OCI-M2 (cell line): ENCODE results near the gene PIEZO2.
"Not testable (repeated sequence)": the region's sequence is repeated elsewhere in the genome, so short reads cannot be mapped to it uniquely, and the experiment has no call there.

Source experiments
- DNase-seq: peaks from one replicate; lab custom pipeline; 2025; ENCODE audit not compliant: unreplicated experiment; lab: John Stamatoyannopoulos, UW

The PIEZO2 gene

DNA sequence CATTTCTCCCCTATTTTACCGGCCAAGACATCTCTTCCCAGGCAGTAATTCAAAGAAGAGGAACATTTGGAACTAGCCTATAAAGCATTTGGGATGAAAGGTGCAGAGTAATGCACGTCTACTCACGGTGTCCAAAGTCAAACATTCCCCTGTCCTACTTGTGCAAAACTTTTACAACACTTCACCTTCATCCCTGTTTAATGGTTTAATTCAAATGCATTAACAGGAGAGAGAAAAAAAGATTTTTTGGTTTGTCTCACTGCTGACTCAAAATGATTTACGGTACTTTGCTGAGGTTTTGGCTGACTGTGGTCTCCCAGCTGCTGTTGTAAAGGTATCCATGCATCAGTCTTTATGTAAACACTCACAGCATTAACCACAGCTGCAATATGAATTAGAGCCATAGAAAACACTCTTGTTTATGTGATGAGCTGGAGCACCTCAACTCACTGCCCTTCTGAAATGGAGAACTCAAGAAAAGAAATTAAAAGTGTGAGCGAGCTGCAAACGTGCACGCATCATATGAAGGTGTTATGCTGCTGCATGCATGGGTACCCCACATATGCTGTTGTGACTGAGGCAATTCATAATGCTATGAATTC lies 220.5 kb downstream of the PIEZO2 start:
- DNase-seq, result no peak

DNA sequence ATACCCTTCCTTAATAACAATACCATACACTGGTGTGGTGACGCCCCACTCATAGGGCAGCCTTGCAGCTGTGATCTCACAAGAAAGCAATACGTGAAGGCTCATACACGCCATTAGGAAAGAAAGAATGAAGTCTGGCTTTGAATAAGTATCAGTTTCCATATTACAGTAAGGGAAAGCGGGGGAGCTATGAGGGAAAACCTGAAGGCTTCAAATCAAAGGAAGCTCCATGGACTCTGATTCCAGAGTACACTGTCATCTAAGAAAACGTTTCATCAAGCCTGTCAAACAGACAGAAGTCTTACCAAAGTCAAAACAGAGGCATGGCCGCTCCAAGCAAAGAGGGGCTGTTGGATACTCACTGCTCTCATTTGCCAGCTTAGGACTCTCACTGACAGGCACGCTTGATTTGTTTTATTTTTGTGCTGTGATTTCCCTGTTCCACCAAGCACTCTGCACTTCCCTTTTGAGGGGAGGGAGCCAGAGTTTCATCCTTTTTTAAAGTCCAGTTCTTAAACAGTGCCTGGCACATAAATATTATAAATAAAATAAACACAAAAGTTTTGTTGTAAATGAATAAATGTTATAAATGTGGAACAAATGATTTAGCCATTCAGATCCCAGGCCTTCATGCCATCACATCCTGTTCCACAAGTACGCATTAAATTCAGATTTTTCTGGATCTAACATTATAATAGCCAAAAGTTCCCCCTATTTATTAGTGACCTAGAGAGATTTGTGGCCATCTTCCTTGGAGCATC lies 221.2 kb downstream of the PIEZO2 start:
- no peak for DNase-seq

DNA sequence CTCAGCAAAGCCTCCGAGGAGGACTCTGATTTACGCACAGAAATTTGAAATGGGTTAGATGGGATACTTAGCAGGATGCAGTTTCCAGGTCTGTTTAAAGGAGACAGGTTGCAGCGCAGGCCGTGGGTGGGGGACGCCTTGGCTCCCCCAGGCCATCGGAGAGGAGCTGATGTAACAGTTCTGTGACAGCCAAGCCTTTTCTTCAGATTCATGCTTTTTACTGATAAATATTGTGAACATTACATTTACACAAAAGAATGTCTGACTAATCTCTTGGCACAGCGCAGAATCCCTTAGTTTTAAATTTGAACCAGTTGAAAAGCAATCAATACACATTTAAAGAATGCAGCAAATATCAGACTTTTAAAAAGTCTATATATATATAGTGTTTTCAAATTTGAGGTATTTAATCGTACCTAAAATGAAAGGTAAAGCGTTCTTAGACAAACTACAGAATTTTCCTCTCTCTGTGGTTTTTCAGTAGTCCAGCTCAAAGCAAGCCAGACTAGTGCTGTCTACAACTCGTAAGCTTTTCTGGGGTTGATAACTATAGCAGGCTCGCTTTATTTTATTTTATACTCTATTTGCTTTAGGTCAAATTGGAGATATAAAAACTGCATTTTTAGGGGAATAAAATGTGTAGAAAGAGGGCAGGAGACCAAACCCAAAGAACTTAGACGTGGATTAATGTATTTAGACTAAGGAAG lies 221.9 kb downstream of the PIEZO2 start:
- DNase-seq, result no peak

DNA sequence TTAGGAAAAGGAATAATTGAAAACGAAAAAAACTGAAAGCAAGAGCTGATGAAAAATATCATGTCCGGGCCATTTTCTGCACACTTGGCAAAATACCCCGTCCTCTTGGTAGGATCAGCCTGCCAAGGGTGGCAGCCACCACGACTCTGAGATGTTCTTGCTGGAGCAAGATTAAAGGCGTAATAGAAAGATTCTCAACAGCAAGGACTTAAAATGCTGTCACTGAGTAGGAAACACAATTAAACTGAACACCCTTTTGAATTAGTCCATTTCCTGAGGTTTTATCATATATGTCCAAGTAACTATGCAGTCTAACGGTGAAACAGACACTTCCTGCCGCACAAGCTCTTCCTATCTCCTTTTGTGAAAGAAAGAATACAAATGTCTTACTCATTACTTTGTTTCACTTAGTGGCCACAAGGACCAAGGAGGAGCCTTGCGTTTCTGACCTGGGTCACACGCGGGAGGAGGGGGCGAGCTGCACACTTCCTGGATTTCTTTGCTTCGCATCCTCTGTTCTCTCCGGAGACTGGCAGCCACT lies 222.7 kb downstream of the PIEZO2 start:
- DNase-seq, result no peak

DNA sequence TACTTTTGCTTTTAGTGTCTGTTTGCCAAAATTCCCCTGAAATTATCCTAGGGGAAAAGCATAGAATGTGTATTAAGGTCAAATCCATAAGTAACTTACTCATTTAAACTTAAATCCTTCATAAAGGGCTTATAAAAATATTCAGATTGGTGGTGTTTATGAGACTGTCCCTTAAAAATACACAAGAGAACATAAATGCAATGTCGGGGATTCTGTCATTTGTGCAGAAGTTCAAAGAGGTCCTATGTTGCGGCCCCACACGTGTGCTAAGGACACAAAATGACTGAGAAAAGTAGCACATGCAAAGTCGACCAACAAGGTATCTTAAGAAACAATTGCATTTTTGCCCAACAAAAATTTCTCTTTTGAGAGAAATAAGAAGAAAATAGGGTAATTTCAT lies 225.1 kb downstream of the PIEZO2 start:
- no peak for DNase-seq

DNA sequence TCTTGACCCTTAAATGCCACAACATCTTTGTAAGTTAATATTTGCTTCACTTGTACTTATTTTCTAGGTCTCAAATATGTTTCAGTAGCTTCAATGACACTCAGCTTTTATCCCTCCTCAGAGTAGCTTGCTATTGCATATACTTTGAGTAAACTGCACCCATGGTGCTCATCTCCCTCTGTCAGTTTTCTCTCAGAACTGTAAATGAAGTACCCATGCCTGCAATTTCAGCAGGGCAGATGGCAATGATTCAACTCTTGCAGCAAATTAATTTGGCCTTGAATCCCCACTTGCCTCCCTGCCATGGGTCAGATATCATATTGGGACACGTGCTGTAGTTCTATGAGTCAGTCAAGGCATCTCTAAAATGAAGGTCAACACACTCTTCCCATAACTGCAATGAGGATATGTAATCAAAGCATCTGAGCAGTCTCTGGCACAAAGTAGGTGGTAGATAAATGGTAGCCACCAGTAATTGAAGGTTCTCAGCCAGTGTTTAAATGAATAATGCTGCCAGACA lies 225.8 kb downstream of the PIEZO2 start:
- no peak for DNase-seq

DNA sequence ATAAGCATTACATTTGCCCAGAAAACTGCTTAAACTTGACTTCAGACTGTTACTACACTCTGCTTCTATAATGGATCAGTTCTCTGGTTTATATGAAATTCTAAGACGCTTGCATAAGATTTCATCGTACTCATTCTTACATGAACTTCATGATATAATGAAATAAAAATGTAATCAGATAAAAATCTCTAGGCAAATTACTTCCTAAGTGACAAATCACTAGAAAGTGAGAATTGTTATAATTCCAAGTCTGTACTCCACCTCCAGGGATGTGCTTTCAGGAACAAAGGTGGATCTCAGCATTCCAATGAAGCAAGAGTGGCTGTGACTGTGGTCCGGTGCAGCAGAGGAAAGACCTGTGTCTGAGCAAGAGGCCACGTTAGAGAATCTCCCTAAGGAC lies 226.2 kb downstream of the PIEZO2 start:
- no peak for DNase-seq

DNA sequence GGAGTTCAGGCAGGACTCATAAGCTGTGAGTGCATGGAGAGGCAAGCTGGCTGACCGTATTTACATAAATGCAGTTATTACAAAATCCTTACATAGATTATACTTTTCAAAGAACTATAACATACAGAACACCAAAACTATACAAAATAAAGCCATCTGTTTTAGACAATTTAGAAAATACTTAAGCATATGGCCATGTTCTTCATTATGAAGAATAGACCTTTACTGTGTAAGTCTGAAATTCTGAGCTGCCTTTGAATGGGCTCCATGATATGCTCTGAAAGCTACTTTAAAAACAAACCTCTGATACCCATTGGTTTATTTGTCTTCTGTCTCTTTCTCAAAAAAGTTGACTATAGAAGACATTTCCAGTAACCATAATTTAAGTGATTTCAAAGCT lies 226.7 kb downstream of the PIEZO2 start:
- DNase-seq, result not testable (repeated sequence)

DNA sequence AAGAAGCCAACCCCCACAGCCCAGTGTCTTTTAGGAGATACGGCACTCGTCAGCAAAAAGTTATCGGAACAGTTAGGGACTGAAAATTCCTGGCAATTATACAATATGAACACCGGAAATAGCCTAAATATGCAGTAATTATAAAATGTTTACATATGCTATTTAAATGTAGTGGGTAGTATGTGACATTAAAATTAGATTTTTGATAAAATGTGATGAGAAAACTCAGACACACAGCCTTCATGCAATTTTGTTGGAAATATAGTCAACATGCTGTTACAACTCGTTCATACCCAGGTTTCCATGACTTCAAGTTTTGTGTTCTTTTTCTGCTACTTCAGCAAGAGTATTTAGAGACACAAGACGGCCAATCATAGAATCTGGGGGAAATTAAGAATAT lies 229.1 kb downstream of the PIEZO2 start:
- DNase-seq, result not testable (repeated sequence)

DNA sequence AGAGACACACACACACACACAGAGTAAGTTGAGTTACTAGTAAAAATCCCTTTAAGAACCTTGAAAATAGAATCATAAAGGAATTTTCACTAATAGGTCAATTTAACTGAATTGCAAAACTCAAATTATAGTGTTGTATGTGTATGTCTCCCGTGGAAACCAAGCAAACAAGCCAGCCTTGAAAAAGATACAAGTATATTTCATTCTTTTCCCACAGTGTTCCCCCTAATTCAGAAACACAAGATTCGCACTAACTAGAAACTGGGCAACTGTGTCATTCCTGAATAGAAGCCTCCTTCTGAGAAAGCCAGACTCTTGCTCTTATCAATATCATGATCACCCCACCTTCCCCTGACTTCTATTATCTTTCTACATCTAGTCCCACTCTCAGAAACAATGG lies 229.5 kb downstream of the PIEZO2 start:
- DNase-seq, result no peak

DNA sequence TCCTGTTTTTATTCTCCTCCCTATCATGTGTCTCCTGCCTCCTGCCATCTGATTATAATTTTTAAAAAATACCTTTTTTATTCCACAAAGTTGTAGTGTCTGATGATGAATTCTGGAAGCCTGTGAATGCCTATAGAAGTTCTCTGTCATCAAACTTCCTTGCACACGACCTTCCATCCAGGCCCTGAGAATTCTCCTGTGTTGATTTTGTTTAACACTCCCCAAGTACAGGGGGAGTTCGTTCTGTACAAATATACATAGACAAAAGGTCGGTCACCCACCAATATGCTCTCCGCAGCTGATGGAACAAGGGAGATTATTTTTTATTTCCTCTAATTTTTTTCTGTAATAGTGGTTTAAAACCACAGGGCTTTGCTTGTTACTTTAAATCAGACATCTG lies 232.5 kb downstream of the PIEZO2 start:
- no peak for DNase-seq

DNA sequence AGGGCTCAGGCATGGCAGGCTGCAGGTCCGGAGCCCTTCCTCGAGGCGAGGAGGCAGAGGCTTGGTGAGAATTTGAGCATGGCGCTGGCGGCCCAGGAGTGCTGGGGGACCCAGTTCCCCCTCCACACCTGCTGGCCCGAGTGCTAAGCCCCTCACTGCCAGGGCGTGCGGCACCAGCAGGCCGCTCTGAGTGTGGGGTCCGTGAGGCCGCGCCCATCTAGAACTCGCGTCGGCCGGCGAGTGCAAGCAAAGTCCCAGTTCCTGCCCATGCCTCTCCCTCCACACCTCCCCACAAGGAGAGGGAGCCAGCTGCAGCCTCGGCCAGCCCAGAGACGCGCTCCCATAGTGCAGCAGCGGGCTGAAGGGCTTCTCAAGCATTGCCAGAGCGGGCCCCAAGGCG lies 233.0 kb downstream of the PIEZO2 start:
- no peak for DNase-seq

DNA sequence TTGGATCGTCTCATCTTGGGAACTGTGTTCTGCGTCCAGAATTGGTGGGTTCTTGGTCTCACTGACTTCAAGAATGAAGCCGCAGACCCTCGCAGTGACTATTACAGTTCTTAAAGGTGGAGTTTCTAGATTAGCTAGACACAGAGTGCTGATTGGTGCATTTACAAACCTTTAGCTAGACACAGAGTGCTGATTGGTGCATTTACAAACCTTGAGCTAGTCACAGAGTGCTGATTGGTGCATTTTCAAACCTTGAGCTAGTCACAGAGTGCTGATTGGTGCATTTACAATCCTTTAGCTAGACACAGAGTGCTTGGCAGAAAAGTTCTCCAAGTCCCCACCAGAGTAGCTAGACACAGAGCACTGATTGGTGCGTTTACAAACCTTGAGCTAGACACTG lies 233.6 kb downstream of the PIEZO2 start:
- not testable (repeated sequence) for DNase-seq

DNA sequence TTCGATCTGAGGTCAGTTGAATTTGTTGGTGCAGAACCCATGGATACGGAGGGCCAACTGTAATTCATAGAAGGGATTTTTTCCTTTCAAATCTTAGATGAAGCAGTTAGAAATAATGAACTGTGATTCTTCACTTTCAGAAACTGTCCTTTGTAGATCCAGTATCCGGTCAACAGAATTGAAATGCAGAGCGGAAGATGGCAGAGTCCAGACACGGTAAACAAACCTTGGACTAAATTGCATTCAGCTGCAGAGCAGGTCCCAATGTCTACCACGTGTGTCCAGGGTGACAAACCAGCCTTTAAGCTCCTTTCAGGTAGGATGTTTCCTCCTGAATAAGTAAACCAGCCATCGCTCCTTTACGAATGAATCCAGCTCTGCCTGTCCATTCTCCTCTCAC lies 234.8 kb downstream of the PIEZO2 start:
- not testable (repeated sequence) for DNase-seq

DNA sequence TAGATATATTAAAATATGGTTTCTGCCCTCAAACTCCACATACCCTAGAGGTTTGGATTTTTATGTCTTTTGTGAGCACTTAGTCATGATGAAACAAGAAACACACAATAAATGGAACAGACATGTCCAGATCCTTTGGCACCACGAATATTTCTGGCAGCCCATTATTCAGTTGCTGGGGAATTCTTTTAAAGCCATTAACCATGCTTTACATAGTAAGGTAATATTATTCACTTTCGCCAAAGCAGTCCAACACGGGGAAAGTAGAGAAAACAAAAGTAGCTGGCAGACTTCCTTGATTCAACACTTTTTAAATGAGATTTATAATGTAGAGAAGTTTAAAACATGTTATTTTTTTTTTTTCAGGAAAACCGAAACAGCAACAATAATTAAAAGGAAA lies 235.4 kb downstream of the PIEZO2 start:
- DNase-seq, result no peak

DNA sequence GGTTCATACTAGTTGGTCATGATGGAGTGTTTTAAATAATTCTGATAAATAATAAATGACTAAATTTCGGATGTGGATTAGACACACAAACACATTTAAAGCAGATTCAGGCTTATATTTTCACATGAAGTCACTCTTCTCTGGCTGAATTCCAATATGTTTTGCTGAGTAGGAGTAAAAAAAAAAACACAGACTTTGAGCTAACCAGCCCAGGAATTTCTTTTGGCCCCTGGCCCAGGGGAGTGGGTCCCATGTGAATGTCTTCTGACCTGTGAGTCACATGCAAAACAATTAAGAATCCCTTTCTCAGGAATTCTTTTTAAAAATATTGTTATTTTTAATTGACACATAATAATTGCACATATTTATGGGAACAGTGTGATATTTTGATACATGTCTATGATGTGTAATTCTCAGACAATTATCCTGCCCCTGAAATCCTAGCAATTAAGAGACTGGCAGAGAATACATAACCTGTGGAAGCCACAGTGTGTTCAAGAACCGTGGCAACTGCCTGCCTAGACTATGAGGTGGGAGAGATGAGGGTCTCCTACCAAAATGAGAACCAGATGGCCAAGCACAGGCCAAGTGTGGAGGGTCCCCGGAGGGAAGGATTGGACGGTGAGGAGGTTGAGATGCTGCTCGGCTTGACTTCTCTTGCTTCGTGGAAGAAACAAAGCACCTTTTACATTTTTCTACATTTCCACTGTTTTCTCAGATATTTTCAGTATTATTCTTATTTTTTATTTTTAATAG lies 236.4 kb downstream of the PIEZO2 start:
- no peak for DNase-seq

DNA sequence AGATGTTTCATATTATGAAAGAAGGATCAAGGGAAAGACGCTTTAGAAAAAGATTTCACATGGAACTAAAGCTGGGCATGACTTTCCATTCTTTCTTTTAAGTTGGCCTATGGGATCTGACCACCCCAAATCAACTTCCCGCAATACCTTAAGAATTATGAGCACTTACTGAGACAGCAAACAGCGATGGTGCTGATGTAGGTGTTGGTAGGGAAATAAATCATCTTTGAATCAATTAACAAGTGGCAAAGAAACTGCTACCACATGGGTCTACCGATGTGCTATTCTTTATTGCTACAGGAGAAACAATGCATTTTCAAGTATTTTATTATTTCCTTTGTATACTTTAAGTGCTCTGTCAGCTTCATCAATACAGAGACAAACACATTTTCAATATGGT lies 239.6 kb downstream of the PIEZO2 start:
- no peak for DNase-seq

DNA sequence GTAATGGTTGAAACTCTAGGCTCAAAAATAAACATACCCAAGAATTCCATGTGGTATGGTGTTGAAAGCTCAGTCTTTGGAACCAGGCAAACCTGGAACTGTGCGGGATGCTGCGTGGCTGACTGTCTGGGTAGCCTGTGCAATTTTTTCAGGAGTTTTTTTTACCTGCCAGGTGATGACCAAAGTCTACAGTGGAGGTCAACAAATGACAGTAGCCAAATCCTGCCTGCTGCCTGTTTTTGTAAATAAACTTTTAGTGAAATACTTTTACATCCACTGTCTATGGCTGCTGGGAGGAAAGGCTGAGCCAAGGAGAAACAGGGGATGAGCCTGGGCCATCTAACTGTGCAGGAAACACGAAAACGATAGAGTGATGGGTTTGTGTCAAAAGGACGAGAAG lies 240.6 kb downstream of the PIEZO2 start:
- no peak for DNase-seq

DNA sequence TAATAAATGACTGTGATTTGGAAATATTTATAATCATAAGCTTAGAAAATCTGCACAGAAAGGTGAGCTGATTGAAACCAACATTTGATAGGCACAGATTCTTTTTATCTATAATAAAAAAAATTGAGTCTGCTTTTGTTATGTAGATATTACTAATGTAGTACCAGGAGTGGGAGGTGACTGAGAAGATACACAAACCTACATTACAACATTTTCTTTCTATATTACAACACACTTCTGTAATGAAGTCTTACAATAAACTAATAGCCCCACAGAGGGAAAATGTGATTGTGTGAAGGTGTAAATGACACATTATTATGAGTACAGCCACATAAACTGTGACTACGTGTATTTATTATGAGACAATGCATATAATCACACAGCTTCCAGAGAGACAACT lies 241.6 kb downstream of the PIEZO2 start:
- DNase-seq, result no peak

DNA sequence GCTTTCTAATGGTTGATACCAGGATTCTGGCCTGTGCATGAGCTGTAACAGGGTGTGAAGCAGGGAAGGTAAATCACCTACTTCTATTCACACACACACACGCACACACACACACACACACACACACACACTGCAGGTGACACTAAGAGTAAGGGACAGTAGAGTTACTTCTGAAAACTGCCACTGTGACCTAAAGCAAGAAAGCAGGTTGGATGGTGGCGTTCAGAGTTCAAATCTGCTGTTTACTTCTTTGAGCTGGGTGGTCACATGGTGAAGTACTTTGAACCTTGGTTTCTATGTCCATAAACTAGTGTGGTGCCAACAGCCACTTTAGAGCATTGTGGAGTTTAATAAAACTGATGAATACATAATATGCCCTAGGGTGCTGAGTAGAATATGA lies 248.0 kb downstream of the PIEZO2 start:
- no peak for DNase-seq

DNA sequence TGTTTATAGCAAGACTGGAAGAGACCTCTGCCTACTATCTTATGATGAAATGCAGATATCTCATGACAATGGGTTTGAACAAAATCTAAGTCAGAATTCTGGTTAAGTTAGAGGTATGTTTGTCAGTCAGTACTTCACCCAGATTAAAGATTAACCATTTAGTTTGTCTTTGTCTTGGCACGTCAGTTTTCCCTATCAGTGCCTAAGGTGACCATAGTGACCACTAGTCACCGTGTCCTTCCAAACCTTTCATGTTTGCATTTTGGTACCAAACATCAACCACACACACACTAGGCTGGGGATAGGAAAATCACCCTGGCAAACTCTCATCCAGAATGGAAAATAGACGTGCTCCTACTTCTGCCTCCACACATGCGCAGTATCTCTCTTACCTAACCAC lies 248.9 kb downstream of the PIEZO2 start:
- DNase-seq, result no peak
